Endothelial cell of hepatic sinusoid (primary cell): ENCODE measurements around the gene SULT1C3.
"Not testable (repeated sequence)": the region's sequence is repeated elsewhere in the genome, so short reads cannot be mapped to it uniquely, and the experiment has no call there.

Source experiments
- in situ Hi-C: cut with HindIII; loops from 2 replicates; pipeline ENCODE4 v1.10.0; 2017; ENCODE audit warnings: low sequenced_read_pairs

Gene SULT1C3

DNA sequence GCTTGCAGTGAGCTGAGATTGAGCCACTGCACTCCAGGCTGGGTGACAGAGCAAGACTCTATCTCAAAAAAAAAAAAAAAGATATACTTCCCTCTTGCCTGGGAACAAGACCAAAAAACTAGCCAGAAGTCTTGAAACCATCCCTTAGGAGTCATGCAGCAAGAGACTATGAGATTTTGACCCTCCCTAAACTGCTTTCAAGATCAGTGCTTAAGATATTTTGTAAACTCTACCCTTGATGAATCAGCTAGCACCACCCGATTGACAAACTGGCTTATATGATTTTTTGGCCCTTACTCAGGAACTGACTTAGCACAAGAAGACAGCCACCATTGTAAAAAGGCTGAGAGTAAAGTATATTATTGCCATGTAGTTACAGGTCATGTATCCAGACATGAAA is 3.8 kb downstream of the SULT1C3 start:
- in situ Hi-C loops, result no loop called here

DNA sequence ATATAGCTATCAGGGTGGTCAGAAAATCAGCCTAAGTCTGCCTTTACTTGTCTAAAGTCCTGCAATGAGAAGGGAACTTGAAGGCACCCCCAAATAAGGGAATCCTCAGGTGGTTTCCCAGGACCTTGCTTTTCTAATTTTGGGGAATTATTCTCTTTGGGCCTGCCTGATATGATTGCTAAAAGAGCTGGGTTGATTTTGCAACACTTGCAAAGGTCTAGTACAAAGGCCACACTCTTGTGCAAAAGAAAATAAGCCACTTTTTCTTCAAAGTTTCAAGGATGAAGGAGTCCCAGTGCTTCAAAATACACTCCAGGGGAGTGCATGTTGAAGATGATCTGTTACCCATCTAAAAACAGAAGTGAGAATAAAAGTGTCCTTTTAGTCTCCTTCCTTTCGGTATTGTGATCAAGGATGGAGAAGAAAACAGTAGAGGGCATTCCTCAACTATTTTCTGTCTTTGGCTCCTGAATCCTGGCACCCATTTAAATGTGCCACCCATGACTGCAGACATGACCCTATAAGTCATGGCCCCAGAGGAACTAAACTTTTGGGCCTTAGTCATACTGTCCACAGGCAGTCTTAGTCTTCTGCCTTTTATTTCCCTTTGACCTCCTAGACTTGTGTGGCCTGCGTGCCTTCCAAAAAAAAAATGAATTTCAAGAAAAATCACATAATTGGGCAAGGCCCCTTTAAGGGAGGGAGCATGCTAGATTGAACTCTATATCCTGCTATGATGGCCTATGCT is 5.1 kb downstream of the SULT1C3 start:
- in situ Hi-C loops, result no loop called here

DNA sequence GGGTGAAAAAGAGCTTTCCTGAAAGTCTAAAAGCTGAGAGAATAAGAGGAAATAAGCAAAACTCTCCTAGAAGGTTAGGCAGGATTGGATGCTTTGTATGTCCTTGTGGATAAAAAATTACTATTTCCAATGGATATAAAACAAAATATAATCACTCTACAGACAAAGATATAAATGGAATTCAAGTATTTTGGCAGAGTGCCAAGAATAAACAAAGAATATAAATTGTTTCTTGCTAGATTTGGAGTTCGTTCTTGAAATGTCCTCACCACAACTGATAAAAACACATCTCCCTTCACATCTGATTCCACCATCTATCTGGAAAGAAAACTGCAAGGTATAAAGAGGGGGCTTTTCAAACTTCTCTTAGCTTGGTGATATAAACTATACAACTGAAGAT is 13.3 kb downstream of the SULT1C3 start:
- in situ Hi-C loops, result no loop called here

DNA sequence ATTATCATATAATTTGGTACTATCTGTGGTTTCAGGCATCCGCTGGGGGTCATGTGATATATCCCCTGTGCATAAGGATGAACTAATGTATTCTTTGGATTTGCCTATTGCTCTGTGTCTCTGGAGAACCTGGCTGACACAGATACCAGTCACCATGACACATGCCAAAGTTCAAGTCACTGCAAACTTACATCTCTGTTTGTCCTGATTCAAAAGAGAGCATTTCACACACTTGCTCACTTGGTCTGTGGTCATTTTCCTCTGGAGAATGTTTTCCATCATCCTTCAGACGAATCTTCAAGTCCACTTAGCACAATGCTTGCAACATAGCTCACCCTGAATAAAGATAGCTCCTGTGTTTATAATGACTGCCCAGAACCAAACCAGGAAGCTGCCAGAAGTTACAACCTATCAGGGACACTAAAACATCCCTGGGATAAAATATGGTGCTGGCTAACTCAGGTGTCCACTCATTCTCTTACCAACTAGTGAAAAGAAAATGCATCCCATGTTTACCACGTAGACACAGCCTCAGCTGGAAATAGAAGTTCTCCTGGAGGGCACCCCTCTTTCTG is 18.1 kb downstream of the SULT1C3 start:
- in situ Hi-C loops, result loop anchor here (5.0 kb wide), 1 partner anchor 69 kb away; no protein-coding TSS in a partner anchor

DNA sequence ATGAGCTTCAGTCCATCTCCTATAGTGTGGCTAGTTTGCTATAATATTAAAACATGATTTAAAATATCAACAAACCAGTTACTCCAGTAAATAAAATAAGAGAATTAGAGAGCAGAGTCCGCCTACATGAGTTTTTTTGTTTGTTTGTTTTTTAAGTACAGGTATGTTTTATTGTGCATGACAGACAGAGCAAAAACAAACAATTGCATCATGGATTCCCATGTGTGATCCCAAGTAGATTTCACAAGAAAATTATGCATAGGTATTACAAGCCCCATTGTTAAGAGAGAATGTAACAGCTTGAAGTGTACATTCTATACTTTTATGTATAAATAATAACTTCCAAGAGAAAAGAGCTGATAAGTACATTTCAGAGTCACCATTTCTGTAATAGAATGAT is 21.0 kb downstream of the SULT1C3 start:
- in situ Hi-C loops, result no loop called here

DNA sequence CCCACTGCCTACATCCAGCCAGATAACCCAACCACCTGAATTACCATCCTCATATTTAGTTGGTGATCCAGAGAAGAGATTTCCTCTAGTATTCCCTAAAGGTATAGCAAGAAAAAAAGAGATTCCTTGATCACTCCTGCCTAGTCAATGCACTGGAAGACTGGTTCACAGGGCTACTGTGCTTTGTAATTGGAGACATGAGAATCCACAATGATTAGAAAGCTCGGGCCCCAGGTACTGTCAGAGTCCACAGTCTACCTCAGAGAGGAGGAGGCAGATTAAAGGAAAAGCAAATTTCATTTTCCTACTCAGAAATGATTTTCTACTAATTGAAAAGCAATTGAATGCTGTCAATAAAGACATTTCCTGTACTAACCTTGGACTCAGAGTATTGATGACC is 22.3 kb downstream of the SULT1C3 start:
- in situ Hi-C loops, result no loop called here

DNA sequence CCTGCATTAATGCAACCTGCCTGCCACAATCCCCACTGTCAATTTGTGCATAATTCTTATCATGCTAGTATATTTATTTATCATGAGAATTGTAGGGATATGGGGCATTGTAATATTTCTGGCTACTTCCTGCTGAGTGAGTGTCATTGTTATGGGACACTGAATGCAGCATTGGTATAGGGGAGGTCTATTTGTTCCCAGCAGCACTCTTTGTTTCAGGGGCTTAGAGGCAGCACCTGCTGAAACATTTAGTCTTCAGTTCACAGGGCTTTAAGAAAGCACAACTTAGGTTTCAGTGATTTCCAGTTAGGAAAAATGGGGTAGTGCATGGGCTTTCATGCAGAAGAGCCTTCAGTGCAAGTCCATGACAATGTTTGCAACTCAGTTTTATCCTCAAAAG is 23.6 kb downstream of the SULT1C3 start:
- in situ Hi-C loops, result no loop called here

DNA sequence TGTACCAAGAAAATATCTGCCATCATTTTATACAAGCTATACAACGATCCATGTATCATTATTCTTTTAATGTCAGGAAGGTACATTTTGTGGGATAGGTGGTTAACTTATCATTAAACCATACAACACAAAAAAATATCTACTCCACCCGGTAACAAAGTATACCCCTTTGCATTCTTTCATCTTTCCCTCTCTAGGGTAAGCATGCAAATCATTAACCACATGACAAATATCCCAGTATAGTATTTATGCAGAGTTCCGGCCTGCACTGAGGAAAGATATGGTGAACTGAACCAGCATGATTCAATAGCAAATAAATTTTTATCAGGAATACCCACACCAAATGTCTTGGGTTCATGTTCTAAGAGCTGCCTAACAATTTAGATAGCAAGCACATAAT is 26.4 kb downstream of the SULT1C3 start:
- in situ Hi-C loops, result no loop called here

DNA sequence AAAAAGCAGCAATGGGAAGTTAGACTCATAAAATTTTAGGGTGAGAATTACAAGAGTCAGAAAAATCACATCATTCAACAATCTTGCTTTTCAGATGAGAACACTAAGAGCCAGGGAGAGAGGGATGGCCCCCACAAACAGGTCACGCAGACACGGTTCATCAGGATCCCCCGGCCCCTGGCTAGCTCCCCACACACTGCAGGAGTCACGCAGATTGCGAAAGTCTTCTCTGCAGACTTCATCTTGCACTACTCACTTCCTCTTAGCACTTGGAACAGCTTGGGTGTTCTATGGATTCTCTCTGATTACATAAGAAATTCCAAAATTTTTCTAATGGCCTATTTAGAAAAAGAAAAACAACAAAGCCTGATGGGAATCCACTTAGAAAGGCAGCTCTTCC is 27.3 kb downstream of the SULT1C3 start:
- in situ Hi-C loops, result no loop called here

DNA sequence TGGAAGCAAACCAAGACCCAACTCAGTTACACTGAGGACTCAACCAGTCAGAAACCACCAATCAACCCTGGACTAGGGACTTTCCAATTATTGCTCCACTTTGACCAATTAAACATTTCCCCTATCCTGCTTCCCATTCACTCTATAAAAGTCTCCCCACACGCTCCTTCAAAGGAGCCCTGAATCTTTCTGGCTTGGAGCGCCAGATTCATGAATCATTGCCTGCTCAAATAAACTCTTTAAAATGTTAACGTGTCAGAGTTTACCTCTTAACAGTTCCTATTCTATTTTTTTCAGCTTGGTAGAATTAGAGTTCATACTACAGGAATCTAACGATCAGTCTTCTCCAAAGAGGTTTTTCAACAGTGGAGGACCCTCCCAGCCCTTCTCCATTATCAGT is 28.2 kb downstream of the SULT1C3 start:
- in situ Hi-C loops, result no loop called here

DNA sequence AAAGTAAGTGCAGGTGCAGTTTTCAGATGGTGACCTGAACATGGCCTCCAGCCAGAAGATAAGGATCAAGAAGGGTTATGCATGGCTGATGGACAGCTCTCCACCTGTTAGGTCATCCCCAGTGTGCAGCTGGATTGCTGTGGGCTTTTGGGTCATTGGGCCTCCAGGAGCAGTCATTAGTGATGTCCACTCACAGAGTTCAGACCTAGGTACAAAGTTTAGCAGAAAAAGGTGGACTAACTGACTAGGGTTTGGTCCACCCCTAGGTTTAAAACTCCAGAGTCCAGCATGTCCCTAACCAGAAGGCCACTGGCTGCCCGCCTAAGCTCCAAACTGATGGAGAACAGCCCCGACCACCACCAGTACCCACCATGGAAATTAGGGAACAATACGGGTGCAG is 30.6 kb downstream of the SULT1C3 start:
- in situ Hi-C loops, result no loop called here

DNA sequence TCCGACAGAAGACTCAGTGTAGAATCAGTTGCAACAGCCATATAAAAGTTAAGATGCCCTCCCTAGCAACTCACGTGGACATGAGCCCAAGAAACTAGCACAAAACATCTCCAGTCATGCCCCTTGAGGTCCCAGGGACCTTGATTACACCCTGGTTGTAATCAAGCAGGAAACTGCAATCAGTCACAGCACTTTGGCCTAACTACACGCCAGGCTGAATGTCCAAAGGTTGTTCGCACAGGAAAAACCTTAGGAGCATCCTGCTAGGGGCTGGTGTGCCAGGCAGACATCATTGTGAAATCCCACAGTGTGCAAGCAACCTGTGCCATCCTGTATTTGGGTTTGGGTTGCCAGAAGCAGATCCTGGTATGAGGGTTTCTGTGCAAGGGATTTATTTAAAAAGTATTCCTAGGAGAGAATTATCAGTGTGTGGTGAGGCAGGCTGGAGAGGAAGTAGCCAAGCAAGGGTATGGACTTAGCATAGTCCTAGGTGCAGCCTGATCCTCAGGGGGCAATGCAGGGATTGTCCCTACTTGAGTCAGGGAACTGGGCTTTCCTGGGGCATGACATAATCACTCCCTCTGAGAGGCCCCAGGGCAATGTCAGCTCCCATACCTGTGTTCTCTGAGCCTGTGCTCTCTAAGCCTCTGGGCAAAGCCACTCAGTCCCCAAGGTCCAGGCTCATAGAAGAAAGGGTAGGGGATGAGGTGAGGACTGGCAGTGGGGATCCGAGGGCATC is 31.2 kb downstream of the SULT1C3 start:
- in situ Hi-C loops, result no loop called here

DNA sequence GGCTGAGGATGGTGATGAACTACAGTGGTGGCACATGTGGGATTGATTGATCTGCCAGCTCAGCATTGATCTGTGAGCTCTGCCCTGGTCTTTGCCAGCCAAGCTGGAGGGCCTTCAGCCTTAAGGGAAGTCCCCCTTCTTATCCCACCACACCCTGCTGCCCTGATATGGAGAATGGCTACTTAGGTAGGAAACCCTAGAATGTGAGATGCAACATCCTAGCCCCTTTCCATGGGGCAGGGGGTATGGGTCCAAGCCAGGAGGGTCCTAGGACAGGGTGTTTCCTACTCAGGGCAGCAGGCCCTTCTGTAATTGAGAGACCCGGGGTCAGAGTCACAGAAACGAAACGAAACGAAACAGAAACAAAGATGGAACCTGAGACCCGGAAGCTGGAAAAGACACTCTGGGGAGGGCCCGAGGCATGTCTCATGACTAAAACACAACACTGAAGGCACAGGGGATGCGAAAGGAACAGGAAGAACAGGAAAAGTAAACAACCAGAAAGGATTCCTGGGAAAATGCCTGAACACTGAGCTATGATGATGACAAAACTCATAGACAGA is 32.0 kb downstream of the SULT1C3 start:
- in situ Hi-C loops, result no loop called here

DNA sequence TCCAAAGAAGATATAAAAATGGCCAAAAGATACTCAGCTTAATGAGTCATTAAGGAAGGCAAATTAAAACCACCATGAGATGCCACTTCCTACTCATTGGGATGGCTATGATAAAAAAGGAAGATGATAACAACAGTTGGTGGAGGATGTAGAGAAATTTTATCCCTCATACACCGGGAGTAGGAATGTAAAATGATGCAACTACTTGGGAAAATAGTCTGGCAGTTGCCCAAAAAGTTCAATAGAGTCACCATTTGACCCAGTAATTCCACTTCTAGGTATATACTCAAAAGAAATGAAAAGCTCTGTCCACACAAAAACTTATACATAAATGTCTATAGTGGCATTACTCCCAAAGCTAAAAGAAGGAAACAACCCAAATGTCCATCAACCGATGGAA is 38.9 kb downstream of the SULT1C3 start:
- in situ Hi-C loops, result no loop called here

DNA sequence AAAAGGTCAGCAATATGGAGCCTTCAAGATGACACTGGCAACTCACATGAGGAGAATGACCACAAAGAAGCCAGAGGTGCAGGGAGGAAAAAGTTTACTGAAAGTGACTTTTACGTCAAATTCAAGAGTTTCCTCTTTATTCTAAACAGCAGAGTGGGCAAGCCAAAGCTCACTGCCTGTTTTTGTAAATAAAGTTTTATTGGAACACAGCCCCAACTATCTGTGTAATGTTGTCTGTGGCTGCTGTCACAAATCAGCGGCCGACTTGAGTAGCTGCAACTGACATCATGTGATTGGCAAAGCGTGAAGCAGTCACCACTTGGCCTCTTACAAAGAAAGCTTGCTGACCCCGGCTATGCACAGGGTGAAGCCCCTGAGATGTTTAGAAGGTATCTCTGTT is 39.7 kb downstream of the SULT1C3 start:
- in situ Hi-C loops, result no loop called here

DNA sequence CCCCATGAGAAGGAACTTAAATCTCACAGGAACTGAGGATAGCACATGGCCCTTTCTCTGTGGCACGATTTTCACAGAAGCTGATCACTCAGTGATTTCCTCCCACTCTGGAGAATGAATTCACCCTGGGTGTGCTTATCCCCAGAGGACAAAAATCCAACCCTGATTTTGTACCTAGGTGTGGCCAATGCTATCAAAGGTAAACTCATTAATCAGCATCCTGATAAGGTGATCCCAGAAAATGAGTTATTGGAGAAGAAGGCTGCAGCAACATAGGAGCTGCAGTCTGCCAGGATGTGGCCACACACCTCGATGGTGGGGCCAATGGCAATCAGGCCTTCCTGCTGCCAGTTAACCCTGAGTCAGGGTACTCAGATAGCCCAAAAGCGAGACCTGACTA is 40.7 kb downstream of the SULT1C3 start:
- in situ Hi-C loops, result no loop called here

DNA sequence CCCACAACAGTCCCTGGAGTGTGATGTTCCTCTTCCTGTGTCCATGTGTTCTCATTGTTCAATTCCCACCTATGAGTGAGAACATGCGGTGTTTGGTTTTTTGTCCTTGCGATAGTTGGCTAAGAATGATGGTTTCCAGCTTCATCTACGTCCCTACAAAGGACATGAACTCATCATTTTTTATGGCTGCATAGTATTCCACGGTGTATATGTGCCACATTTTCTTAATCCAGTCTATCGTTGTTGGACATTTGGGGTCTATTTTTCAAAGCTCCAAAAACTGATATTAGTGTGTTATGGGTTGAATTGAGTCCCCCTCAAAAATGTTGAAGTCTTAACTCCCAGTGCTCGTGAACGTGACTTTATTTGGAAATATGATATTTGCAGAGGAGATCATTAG is 44.8 kb downstream of the SULT1C3 start:
- in situ Hi-C loops, result not testable (repeated sequence)

DNA sequence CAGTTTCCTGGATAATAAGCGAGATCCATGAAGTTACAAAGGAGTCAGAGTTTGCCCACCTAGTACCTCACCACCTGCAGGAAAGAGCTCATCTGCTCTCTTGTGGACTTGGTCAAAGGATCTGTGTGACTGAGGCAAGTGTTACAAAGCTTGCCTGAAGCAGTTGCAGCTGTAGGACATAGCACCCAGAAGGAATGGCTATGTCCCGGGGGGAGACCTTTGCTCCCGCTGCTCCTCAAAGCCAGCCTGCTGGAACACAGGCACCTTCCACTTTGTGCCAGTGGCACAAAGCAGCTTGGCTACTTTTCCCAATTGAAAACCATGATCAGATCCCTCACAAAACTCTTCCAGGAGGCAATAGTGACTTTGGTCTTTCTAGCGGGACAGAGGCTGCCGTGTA is 45.8 kb downstream of the SULT1C3 start:
- in situ Hi-C loops, result no loop called here

DNA sequence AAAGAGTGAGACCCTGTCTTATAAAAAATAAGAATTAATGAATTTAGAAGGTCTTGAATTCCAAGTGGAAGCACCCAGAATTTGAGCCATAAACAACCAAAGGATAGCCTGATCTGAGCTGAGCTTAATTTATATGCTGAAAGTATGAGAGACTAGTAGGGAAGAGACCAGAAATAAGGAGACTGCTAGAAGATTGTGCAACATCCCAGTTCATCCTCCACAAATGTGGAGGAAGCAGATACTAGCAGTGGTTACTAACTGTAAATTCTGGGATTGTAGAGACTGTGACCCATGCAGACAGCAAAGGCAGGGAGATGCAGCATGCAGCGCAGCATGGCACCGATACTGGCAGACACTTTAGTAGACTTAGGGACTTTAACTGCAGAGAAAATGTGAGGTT is 47.4 kb downstream of the SULT1C3 start:
- in situ Hi-C loops, result no loop called here

DNA sequence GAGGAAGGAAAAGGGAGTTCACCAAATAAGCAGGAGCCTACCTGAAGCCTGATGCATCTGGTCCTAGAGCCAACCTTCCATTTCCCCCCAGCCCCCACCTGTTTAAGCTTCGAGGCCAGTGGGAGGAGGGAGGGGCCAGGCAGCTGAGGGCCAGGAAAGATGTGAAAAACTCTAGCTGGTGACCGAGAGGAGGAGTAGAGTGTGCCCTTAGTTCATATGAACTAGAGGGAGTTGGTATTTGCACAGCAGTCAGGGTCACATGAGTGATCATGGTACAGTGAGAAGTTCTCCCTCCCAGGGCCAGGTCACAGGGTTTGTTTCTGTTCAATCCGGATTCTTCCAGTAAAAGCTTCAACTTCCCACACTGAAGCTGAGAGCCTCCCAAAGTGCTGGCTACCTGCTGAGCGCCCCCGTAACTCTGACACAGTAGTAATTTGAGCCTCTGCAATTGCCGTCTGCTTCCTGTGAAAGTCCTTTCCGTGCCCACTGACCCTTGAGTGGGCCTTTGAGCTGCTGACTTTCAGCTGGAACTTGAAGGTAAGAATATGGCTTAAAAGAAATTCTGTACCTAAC is 48.9 kb downstream of the SULT1C3 start, which contains the start of gene SULT1C2:
Gene SULT1C2 (plus strand): TSS at position 362 of the 573 bp plus-strand sequence. CDS start 4,773 bp downstream, outside the sequence.
- in situ Hi-C loops, result no loop called here

DNA sequence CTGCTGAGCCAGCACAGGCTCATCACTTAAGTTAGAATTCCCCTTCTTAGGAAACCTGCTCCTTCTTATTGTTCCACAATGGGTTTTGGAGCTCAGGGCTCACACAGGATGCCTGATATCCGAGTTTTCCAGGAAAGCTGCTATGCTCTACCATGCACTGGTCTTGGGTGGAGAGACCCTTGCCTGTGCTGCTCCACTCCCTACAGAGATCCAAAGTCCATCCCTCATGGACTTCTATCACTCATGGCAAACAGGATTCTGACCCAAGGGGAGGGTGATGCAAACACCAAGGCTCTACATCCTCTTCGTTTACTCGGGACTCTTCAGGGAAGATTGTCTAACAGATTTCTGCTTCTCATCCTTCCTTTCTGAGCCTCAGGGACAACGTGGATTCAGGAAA is 54.1 kb downstream of the SULT1C3 start:
- in situ Hi-C loops, result no loop called here
